Activated naive CD4-positive, alpha-beta T cell treated with Interleukin-2 at 50 U/mL for 16 hours (primary cell): ENCODE results near the gene BTNL9.
"Not testable (repeated sequence)": the region's sequence is repeated elsewhere in the genome, so short reads cannot be mapped to it uniquely, and the experiment has no call there.

Experiments
- DNase-seq: peaks from one replicate; pipeline ENCODE4 v3.0.0-alpha.2; 2020

The BTNL9 gene

DNA sequence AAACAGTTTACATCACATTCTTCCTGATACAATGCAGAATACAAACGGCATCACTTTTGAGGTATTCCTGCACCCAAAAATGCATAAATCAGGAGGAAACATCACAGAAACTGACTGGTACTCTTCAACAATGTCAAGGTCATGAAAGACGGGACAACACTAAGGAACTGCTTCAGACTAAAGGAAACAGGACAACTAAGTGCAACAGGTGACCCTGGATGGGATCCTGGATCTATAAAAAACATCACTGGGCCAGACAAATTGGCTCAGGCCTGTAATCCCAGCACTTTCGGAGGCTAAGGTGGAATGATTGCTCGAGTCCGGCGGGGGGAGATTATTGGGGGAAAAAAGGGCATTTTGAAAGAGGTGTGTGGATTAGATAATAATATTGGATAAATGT lies 22.6 kb downstream of the BTNL9 start:
- no peak for DNase-seq

DNA sequence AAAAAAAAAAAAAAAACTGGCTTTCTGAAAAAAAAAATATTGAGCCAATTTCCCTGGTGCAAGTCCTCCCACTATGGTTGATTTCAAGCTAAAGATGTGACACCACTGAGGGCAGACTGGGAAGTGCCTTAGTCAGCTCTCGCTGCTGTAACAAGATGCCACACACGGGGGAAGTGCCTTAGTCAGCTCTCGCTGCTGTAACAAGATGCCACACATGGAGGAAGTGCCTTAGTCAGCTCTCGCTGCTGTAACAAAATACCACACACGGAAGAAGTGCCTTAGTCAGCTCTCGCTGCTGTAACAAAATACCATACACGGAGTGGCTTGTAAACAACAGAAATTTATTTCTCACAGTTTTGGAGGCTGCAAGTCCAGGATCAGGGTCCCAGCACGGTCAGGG lies 23.4 kb downstream of the BTNL9 start:
- no peak for DNase-seq

DNA sequence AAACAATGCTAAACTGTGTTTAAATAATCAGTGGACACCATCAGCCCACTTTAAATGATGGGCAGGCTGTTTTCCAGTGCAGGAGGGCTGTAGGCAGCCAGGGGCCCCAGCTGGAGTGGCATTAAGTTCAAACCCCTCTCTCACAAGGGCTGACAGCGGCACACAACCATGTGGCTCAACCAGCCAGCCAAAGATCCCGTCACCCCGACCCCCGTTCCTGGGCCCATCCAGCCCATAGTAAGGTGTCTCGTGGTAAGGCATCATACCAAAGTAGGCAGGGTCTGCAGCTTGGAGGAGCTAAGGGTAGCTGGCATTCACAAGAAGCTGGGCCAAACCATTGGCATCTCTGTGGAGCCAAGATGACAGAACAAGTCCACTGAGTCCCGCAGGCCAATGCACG lies 24.9 kb downstream of the BTNL9 start:
- no peak for DNase-seq

DNA sequence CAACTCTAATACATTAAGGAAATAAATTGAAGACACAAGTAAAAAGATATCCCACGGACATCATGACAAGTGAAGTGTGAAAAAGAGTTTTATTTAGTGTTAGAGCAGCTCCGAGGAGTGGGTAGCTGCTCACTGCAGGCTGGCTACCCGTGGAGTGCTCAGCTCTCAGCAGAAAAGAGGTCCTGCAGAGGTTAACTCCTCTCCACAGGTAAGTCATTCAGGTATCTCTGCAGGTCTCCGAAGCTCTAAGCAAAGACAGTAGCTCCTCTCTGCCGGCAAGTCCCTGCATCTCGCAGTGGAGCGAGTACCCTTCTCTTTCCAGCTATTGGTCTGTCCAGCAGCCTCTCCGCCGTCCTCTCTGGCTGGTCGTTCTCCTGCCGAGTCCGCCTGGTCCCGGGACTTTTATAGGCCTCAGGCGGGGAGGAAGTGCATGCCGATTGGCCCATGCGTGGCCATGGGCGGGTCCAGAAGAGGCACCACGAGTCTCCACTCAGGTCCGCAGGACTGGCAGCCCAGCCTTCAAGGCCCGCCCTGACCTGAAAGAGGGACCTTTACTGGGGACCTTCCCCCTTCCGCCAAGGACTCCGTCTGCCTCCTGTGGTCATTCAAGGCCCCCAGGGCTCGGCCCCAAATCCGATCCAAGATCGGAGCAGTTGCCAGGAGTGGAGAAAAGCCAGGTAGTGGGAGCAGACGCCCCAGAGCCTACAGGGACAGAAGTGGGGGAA lies 29.9 kb downstream of the BTNL9 start:
- DNase-seq: no peak

DNA sequence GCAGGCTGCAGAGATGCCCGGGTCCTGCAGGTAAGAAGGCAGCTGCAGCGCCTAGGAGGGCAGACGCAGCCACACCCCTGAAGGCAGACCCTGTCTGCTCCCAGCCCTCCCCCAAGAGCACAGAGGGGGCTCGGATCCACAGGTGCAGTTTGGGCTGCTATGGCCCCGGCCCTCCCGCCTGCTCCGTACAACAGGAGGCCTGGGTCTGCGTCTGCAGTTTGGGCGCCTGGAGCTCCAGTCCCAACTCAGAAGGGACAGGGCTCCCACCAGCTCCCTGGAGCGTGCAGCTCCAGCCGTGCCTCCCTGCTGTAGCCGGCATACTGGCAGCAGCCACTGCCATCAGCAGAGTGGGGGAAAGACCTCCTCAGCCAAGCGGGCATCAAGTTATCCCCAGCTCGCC lies 30.5 kb downstream of the BTNL9 start:
- DNase-seq: no peak

DNA sequence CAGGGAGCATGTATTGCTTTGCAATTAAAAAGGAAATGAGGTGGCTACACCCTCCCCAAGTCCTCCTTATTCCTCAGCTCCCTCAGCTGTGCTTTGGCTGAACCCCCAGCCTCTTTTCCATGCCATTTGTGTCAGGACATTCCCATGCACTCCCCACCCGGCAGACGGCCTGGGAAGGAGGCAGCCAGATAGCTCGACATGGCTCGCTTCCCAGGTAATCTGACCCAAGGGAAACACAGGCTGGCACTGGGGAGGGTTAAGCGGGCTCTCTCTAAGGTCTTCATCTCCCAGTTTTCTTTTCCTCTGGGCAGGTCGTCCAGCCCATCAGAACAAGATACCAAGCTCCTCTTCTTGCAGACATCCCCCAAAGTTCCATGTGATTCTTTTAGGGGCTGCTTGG lies 31.2 kb downstream of the BTNL9 start:
- DNase-seq: no peak

DNA sequence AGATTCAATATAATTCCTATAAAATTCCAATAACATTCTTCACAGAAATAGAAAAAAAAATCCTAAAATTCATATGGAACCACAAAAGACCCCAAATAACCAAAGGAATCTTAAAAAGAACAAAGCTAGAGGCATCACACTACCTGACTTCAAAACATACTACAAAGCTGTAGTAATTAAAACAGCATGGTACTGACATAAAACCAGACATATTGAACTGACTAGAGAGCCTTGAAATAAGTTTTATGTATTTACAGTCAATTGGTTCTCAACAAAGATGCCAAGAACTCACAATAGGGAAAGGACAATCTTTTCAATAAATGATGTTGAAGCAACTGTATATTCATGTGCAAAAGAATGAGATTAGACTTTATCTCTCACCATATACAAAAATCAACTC lies 36.9 kb downstream of the BTNL9 start:
- DNase-seq: no peak

DNA sequence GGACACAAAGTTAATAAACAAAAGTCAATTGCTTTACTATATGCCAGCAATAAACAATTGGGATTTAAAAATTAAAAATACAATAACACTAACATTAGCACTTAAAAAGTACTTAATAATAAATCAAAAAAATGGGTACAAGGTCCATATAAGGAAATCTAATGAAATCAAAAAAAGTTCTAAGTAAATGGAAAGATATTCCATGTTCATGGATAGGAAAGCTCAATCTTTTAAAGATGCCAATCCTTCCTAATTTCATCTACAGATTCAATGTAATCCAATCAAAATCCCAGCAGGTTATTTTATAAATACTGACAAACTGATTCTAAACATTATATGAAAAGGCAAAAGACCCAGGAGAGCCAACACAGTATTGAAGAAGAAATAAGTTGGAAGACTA lies 41.9 kb downstream of the BTNL9 start:
- no peak for DNase-seq

DNA sequence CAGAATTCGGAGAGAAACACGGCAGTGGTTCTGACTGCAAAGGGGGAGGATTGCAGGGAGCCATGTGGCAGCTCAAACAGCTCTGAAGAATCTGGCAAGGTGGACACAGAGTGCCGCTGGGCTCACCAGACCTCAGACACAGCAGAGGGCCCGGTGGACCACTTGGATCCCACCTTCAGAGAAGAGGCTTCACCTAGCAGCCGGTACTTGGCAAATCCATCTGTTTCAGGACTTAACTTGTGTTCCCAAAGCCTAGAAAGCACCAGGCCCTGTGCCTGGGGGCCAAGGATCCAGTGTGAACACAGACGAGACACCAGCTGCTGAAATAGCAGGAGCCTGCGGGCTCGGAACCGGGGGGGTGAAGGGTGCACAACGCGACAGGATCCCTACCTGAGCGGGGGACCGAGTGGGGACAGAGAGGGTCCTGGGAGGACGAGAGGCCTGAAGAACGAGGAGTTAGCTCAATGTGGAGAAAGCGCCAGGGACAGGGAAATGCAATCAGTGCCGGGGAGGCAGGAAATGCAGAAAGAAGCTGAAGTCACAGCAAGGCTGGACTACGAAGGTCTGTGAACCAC lies 44.6 kb downstream of the BTNL9 start:
- DNase-seq: no peak

DNA sequence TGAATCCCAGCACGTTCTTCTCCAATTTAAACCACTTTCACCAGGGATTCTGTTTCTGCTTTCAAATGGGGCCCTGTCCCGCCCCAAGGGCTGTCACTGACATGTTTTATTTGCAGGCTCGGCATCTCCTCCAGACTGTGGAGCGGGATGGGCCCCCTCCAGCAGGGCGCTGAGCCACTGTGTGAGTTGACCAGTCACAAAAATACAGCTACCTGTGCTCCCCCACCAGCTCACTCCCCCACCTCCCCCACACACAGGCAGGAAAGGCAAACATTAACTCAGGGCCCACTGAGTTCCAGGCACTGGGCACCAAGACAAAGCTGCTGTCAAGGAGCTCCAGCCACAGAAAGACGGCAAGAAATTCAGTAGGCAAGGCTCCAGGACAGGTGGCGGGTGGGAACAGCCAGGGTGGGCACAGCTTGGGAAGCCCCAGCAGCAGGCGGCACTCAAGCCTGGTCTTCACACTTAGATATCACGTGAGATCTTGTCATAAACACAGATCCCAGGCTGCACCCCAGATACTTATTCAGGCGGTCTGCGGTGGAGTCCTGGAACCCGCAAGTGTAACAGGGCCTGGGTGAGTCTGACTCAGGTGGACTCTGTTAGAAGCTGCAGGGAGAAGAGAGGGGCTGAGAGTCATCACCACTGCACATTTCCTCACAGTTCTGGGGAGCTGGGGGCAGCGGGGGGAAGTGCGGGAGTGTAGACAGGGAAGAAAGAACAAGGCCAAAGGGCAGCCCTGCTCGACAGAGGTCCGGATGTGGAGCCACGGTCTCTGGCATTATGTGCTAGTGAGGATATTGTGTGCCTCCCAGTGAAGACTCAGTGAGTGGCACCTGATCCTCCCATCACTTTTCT lies 46.2 kb downstream of the BTNL9 start:
- no peak for DNase-seq

DNA sequence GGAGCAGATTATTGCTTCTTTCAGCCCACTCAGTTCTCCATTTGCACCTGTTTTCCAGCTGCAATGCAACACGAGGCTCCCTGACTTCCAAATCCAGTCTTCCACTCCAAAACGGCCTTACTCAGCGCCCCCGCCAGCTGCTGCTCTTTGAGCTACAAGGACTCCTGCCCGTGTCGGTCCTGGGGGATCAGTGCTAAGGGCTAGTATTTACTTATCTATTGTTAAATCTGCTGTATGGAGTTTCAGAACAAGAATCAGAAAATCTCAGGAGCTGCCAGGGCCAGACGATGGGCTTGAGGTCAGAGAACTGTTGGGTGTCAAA lies 46.8 kb downstream of the BTNL9 start:
- DNase-seq: no peak

DNA sequence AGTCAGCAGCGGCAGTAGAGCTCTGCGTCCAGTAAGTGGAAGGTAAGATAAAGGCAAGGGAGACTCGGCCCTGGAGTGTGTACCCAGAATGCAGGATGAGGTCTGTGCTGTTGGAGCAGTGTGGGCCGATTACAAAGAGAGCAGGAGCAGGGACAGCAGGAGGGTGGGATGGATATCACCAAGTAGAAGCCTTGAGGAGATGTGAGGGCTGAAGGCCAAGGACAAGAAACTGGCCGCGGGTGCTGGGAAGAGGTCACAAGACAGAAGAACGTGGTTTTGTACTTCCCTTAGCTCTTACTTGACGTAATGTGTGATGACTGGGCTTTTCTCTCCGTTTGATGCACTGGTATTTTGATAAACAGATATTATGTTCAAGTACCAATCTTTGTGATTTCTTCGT lies 47.2 kb downstream of the BTNL9 start:
- no peak for DNase-seq

DNA sequence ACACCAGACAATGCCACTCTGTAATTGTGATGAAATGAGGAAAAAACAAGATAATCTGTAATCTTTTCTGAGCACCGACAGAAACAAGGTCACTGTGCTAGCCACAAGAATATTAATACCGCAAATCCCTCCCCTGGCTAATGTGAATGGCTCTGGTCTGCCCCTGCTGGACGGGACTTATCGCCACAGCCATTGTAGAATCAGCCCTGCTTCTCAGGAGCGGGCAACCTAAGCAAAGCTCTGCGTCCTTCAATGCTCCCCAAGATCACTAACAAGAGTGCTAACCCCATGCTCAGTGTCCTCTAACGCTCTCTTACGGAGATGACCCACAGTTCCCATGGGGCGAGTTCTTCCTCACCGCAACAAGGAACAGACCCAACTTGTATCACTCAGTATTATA lies 48.2 kb downstream of the BTNL9 start:
- DNase-seq: no peak

DNA sequence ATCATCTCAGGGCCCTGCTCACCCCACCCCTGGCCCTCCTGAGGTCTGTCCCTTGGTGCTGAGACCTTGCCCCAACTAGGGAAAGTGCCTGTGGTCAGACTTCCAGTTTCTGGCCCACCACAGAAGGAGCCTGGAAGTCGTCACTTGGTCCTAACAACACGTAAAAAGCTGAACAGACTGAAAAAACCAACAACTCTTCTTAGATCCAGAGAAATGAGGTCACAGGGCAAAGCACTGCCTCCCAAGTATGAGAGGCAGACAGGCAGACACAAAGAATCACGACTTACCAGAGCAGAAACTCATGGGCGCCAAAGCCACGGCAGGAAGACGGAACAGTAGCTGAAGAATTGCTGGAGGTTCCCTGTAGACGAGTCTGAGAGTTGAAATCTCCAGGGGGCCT lies 52.4 kb downstream of the BTNL9 start:
- DNase-seq: no peak

DNA sequence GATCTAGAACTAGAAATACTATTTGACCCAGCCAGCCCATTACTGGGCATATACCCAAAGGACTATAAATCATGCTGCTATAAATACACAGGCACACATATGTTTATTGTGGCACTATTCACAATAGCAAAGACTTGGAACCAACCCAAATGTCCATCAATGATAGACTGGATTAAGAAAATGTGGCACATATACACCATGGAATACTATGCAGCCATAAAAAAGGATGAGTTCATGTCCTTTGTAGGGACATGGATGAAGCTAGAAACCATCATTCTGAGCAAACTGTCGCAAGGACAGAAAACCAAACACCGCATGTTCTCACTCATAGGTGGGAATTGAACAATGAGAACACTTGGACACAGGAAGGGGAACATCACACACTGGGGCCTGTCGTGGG lies 55.1 kb downstream of the BTNL9 start:
- DNase-seq: not testable (repeated sequence)

DNA sequence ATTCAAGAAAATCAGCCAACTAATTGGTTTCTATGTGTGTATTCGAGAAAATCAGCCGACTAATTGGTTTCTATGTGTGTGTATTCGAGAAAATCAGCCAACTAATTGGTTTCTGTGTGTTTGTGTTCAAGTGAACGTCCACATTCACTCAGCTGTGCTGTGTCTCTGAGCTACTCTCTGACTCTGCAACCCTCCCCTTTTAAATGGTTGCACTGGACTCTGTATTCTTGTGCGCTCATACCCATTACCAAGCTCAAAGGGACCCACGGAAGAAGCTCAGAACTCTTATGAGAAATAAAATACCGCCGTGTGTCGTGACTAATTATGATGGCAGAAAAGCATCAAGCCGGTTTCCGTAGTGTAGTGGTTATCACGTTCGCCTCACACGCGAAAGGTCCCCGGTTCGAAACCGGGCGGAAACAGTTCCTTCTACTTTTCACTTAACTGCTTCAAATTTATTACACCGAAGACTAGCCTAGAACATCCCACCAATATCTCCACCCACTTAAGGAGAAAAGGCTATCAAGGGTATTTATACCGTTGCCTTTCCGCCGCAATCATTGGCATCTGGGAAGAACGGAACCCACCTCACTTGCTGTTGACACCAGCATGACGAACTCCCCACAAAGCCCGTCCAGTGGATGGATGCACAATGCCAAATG lies 56.8 kb downstream of the BTNL9 start:
- not testable (repeated sequence) for DNase-seq

DNA sequence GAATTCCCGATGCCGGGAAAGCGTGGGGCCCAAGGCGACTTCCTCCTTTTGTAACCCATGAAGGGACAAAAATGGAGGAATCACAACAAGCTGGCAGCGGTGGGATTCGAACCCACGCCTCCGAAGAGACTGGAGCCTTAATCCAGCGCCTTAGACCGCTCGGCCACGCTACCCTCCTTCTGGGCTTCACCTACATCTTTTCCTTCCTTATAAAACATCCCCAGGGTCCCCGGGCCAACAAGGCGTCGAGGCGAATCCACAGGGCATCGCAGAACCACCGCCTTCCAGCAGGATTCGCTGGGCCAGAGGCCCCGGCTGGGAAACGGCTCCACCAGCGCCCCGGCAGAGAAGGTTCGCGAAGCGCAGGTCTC lies 57.3 kb downstream of the BTNL9 start:
- not testable (repeated sequence) for DNase-seq

DNA sequence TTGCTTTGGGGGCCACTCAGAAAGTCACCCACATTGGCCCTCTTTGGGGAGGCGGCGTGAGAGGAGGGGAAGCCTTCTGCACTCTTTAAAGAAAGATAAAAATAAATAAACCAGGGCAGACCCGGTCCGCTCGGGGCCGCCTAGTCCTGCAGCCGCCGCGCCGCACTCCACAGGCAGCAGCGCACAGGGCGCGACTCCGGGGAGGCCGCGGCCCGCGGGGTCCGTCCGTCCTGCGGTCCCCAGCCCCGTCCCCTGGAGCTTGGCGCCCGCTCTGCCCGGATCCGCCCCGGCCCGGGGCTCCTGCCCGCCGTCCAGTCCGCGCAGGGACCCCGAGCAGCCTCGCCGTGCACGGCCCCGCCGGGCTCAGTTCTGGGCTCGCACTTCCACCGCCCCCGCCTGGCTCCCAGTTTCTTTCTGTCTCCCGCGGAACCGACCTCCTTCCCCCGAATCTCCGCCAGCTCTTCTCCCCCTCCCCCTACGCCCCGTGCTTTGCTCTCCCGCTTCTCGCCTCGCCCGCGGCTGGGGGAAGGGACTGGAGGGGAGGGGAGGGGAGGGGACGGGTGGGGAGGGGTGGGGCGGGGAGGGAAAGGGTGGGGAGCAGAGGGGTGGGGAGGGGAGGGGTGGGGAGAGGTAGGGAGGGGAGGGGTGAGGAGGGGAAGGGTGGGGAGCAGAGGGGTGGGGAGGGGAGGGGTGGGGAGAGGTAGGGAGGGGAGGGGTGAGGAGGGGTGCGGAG lies 57.9 kb downstream of the BTNL9 start:
- DNase-seq: not testable (repeated sequence)

DNA sequence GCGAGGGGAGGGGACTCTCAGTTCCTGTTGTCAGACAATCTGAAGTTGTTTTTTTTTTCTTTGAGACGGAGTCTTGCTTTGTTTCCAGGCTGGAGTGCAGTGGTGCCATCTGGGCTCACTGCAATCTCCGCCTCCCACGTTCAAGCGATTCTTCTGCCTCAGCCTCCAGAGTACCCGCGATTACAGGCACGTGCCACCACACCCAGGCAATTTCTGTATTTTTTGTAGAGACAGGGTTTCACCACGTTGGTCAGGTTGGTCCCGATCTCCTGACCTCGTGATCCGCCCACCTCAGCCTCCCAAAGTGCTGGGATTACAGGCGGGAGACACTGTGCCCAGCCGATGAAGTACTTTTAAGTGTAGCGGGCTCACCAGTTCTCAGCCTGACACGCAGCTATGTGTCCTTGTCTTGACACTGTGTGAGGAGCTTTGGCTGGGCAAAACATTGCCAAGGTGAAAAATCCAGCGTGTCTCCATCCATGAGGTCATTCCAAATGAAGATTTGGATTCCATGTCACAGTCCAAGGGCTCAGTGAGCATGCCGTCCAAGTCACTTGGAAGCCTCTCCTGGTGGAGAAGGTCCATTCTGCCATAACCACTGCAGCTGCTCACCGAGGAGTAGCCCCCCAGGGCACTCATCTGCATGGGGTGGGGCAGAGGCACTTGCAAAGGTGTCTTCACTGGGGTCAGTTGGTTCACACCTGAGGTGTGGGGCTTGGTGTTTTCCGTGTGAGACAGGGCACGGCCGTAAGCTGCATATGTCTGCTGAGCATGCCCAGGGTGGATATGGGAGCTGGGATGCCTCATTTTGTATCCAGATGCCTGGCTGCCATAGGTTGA lies 58.9 kb downstream of the BTNL9 start:
- DNase-seq: no peak

DNA sequence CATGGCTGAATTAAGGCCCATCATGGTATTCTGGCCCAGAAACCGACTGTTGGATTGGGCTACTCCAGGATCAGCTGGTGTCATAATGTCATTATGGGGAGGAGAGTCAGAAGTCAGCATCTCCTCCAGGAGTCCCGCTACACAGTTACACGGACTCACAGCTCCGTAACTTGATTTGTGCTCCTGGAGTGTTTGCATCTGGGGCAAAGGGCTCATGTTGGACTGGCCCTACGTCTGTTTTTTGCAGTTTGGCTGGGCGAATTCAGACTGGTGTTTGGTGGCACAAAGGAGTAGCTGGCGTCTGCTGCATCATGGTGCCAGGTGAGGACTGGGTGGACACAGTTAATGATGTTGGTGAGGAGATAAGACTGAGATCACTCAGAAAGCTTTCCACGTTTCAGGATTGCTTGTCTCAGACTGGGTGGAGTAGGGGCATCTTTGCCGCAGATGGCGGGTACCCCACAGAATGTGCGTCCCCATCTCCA lies 59.6 kb downstream of the BTNL9 start:
- DNase-seq: no peak

DNA sequence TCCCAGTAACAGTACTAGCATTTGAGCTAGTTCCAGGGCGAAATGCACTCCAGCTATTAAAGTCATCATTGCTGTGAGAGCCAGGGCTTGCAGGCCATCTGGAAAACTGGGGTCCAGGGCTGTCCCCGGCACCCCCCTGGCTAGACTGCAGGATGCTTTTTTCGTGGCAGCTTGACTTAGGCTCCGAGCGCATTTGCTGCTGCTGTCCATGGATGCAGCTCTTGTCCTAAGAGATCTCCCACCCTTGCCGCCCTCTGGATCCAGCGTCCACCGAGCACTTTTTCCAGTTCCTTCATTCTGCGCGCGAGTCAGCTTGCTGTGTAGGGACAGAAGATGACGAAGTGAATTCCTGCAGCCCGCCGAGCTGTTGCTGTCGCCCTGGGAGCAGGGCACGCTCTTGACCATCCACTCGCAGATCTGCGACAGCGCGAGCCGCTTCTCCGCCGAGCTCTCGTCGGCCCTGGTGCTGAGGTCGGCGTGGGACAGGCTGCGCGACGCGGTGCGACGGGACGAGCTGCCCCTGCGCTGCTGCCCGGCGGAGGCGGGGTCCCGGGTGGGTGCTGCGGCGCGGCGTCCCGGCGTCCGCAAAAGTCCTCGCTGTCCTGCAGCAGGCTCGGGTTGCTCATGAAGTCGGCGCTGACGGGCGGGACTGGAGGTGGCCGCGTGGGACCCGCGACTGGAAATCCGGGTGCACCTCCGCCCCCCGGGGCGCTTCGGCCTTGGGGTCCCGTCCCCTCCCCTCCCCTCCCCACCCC lies 60.2 kb downstream of the BTNL9 start:
- no peak for DNase-seq
